H9 (cell line): ENCODE results near the gene GPHN. TPM values are rescaled to one million over a fixed set of nuclear protein-coding genes. Genes with fewer than 3 reads are reported as not detected.

Experiments used
- DNase-seq: peaks from one replicate; pipeline ENCODE4 v3.0.0-alpha.2; 2017
- H2AFZ ChIP-seq: one replicate; pipeline ENCODE4 v1.6.1; 2013; ENCODE audit warnings: mild to moderate bottlenecking, low read length, control low read depth, moderate library complexity
- H2AK5ac ChIP-seq: 2 replicates; pipeline ENCODE4 v1.6.1; 2013; ENCODE audit warnings: low read length, control low read depth, mixed read lengths; ENCODE audit not compliant: insufficient read length
- H2BK120ac ChIP-seq: one replicate; pipeline ENCODE4 v1.6.1; 2013; ENCODE audit warnings: low read depth, mild to moderate bottlenecking, low read length, control low read depth, inconsistent platforms; ENCODE audit not compliant: poor library complexity, severe bottlenecking
- H2BK12ac ChIP-seq: 2 replicates; pipeline ENCODE4 v1.6.1; 2013; ENCODE audit warnings: low read length, control low read depth, mixed read lengths, low read depth; ENCODE audit not compliant: insufficient read length
- H2BK15ac ChIP-seq: 2 replicates; pipeline ENCODE4 v1.6.1; 2013; ENCODE audit warnings: low read depth, low read length, control low read depth
- H2BK20ac ChIP-seq: one replicate; pipeline ENCODE4 v1.6.1; 2013; ENCODE audit warnings: low read depth, mild to moderate bottlenecking, low read length, control low read depth, inconsistent platforms; ENCODE audit not compliant: poor library complexity, severe bottlenecking
- H2BK5ac ChIP-seq: 2 replicates; pipeline ENCODE4 v1.6.1; 2013; ENCODE audit warnings: low read length, control low read depth, mixed read lengths; ENCODE audit not compliant: insufficient read length
- H3K14ac ChIP-seq: 2 replicates; pipeline ENCODE4 v1.6.1; 2013; ENCODE audit warnings: low read length, control low read depth; ENCODE audit not compliant: insufficient read depth
- H3K18ac ChIP-seq: 2 replicates; pipeline ENCODE4 v1.6.1; 2013; ENCODE audit warnings: low read depth, mild to moderate bottlenecking, mixed read lengths, low read length, control low read depth; ENCODE audit not compliant: insufficient read length
- H3K23ac ChIP-seq: 2 replicates; pipeline ENCODE4 v1.6.1; 2013; ENCODE audit warnings: low read length, control low read depth, mixed read lengths, low read depth; ENCODE audit not compliant: insufficient read length
- H3K23me2 ChIP-seq: 2 replicates; pipeline ENCODE4 v1.6.1; 2013; ENCODE audit warnings: low read depth, mild to moderate bottlenecking, mixed read lengths, low read length, control low read depth; ENCODE audit not compliant: insufficient read length, poor library complexity, severe bottlenecking
- H3K27ac ChIP-seq: 2 replicates; pipeline ENCODE4 v1.5.1; 2013; ENCODE audit warnings: low read length, control low read depth, mixed read lengths, low read depth; ENCODE audit not compliant: insufficient read length
- H3K27me3 ChIP-seq: 2 replicates; pipeline ENCODE4 v1.6.1; 2013; ENCODE audit warnings: low read length, control low read depth, inconsistent platforms; ENCODE audit not compliant: insufficient read depth
- H3K4ac ChIP-seq: 2 replicates; pipeline ENCODE4 v1.6.1; 2013; ENCODE audit warnings: low read depth, mild to moderate bottlenecking, control low read depth, inconsistent platforms, low read length, moderate library complexity
- H3K4me1 ChIP-seq: 2 replicates; pipeline ENCODE4 v1.6.1; 2013; ENCODE audit warnings: low read length, control low read depth, inconsistent platforms; ENCODE audit not compliant: insufficient read depth
- H3K4me2 ChIP-seq: 2 replicates; pipeline ENCODE4 v1.6.1; 2013; ENCODE audit warnings: low read length, control low read depth, mixed read lengths; ENCODE audit not compliant: insufficient read length, insufficient read depth
- H3K56ac ChIP-seq: 2 replicates; pipeline ENCODE4 v1.6.1; 2013; ENCODE audit warnings: low read depth, mild to moderate bottlenecking, mixed read lengths, low read length, control low read depth; ENCODE audit not compliant: insufficient read length
- H3K79me1 ChIP-seq: 2 replicates; pipeline ENCODE4 v1.6.1; 2013; ENCODE audit warnings: low read depth, mild to moderate bottlenecking, moderate library complexity, low read length, control low read depth, inconsistent platforms; ENCODE audit not compliant: insufficient read depth, poor library complexity, severe bottlenecking
- H3K79me2 ChIP-seq: 2 replicates; pipeline ENCODE4 v1.6.1; 2013; ENCODE audit warnings: low read length, control low read depth, inconsistent platforms; ENCODE audit not compliant: insufficient read depth
- H3K9ac ChIP-seq: 2 replicates; pipeline ENCODE4 v1.6.1; 2013; ENCODE audit warnings: low read length, control low read depth, mixed read lengths; ENCODE audit not compliant: insufficient read length; ENCODE audit errors: extremely low read depth
- H3K9me3 ChIP-seq: one replicate; pipeline ENCODE4 v1.6.1; 2013; ENCODE audit warnings: low read depth, low read length, inconsistent platforms; ENCODE audit not compliant: control insufficient read depth
- H3T11ph ChIP-seq: one replicate; pipeline ENCODE4 v1.6.1; 2013; ENCODE audit warnings: mild to moderate bottlenecking, low read length, control low read depth, inconsistent platforms
- H4K20me1 ChIP-seq: one replicate; pipeline ENCODE4 v1.6.1; 2013; ENCODE audit not compliant: control insufficient read depth, insufficient read length, insufficient read depth
- H4K5ac ChIP-seq: 2 replicates; pipeline ENCODE4 v1.6.1; 2013; ENCODE audit warnings: low read depth, mild to moderate bottlenecking, mixed read lengths, low read length, control low read depth; ENCODE audit not compliant: insufficient read length
- H4K8ac ChIP-seq: replicated peaks from 2 replicates; pipeline ENCODE4 v1.6.1; 2013; ENCODE audit warnings: low read length, control low read depth, mixed read lengths, low read depth; ENCODE audit not compliant: insufficient read length
- H4K91ac ChIP-seq: 2 replicates; pipeline ENCODE4 v1.6.1; 2013; ENCODE audit warnings: low read depth, mild to moderate bottlenecking, moderate library complexity, mixed read lengths, low read length, control low read depth; ENCODE audit not compliant: insufficient read length
- H3K27ac Mint-ChIP-seq, 3 experiments: 2 replicates in 2 of 3; 3 replicates in 1 of 3; pipeline ENCODE4 v1.8.0; 2020 to 2021; ENCODE audit warnings: mixed read lengths in 3 of 3, mild to moderate bottlenecking in 1 of 3, moderate library complexity in 1 of 3
- H3K27me3 Mint-ChIP-seq: 2 replicates; pipeline ENCODE4 v1.8.0; 2021; ENCODE audit warnings: low read depth, mild to moderate bottlenecking, moderate library complexity, mixed read lengths
- H3K36me3 Mint-ChIP-seq, 3 experiments: 2 replicates in 2 of 3; 3 replicates in 1 of 3; pipeline ENCODE4 v1.8.0; 2020 to 2021; ENCODE audit warnings: low read depth in 3 of 3, mixed read lengths in 3 of 3; ENCODE audit not compliant: insufficient read depth in 1 of 3
- H3K4me1 Mint-ChIP-seq, 2 experiments: 2 replicates each; pipeline ENCODE4 v1.8.0; 2020; ENCODE audit warnings: mixed read lengths in 2 of 2
- H3K4me3 Mint-ChIP-seq, 2 experiments: 2 replicates in 1 of 2; 3 replicates in 1 of 2; pipeline ENCODE4 v1.8.0; 2020 to 2021; ENCODE audit warnings: mild to moderate bottlenecking in 2 of 2, mixed read lengths in 2 of 2, moderate library complexity in 1 of 2
- H3K9me3 Mint-ChIP-seq, 2 experiments: 2 replicates in 1 of 2; 3 replicates in 1 of 2; pipeline ENCODE4 v1.8.0; 2020; ENCODE audit warnings: mild to moderate bottlenecking in 2 of 2, mixed read lengths in 2 of 2, moderate library complexity in 1 of 2
- CTCF ChIP-seq: fragments of 200-600 bp; sonication (generic); conservative IDR thresholded peaks from 3 replicates; pipeline ENCODE4 v1.8.0; 2021; ENCODE audit warnings: antibody characterized with exemption, mild to moderate bottlenecking
- WGBS: extraction: QIAGEN DNeasy Blood & Tissue Kit; methylation state at CpG from one replicate; pipeline ENCODE4 v1.1.7; 2013; ENCODE audit warnings: missing lambda C conversion rate, low lambda C conversion rate, mixed read lengths; ENCODE audit not compliant: insufficient read length; ENCODE audit errors: extremely low coverage; 5-methylcytosine and 5-hydroxymethylcytosine counted together
- total RNA-seq: library from RNA; stranded (reverse); gene quantifications from 2 replicates; pipeline ENCODE4 v1.2.1, GENCODE V29; 2021

GPHN gene
- total RNA-seq, 1 experiment from 2014 or later, result 16.1 TPM

DNA sequence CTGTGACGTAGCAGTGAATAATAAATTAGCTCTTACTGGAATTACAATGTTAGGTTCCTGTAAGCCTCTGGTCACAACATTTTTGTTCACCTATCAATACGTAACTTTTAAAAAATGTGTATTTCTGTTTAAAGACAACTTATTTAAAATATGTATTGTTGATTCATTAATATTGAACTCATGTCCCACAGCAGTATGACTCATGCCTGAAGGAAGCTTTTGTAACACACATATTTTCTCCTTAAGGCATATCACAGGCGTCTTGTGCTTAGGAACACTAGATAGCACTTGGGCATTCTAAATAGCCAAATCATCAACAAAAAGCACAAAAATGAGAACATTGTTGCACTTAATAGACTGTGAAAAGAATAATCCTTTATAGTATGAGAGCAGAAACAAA lies 92.5 kb downstream of the GPHN start:
- Histone ChIP-seq H3K9me3 (no peaks in the 10 kb centered on the region), H3K23me2 (no peaks in the 10 kb centered on the region), H3K14ac (no peak overlapping the region), H3K79me1 (no peaks in the 10 kb centered on the region), H3K27ac (no peak overlapping the region), H2BK12ac (no peak overlapping the region), H2BK15ac (no peak overlapping the region), H3T11ph (no peak overlapping the region), H3K9ac (no peak overlapping the region), H3K4me2 (no peak overlapping the region), H2BK20ac (no peak overlapping the region), H3K4ac (no peak overlapping the region), H2AFZ (no peak overlapping the region), H2AK5ac (no peak overlapping the region), H4K5ac (no peak overlapping the region), H3K27me3 (no peaks in the 10 kb centered on the region), H2BK120ac (no peak overlapping the region), H4K91ac (no peak overlapping the region), H3K79me2 (no peaks in the 10 kb centered on the region), H3K23ac (no peak overlapping the region), H3K18ac (no peak overlapping the region), H2BK5ac (no peak overlapping the region), H4K20me1 (no peaks in the 10 kb centered on the region), H3K56ac (no peak overlapping the region), H3K4me1 (no peaks in the 10 kb centered on the region), H4K8ac (no peak overlapping the region)
- Mint-ChIP-seq H3K27ac (no peak overlapping the region), H3K4me1 (no peaks in the 10 kb centered on the region), H3K36me3 (peaks cover 0 to 2% (median 0%) of the 10 kb centered on the region in 3 experiments; a peak in 1 of 7 replicates), H3K4me3 (no peak overlapping the region), H3K27me3 (no peaks in the 10 kb centered on the region), H3K9me3 (peaks cover 0 to 2% of the 10 kb centered on the region in 2 experiments; a peak in 2 of 5 replicates)
- no peak for TF ChIP-seq CTCF
- no peak for DNase-seq
- WGBS, result no CpG with 5 or more reads among the region's 3 CpGs
